Measurements from ENCODE around the gene REPIN1. TPM values are rescaled to one million over a fixed set of nuclear protein-coding genes. Genes with fewer than 3 reads are reported as not detected.
A peak's percentile ranks its signal among the peaks of the same experiment; 100 is the strongest.

REPIN1 gene
- polyA plus RNA-seq, 2 of the 4 experiments (the other 2 are of a cell fraction) = 48.1 to 101 TPM

GRCh38 chr7:150357270-150357669 is 11.4 kb upstream of the REPIN1 start:
- Histone ChIP-seq H3K4me2 (no peak overlapping the region), H3K4me1 (peaks cover 3% of the 10 kb centered on the region; the same call in 1 of the 3 replicates), H3K4me3 (no peak overlapping the region), H3K9me3 (no peaks in the 10 kb centered on the region), H3K27ac (no peak overlapping the region)
- ATAC-seq (no peak), DNase-seq (ENCODE audit: low read depth in 1 of 2, low spot score in 1 of 2) (no peak), FAIRE-seq (no peak)
- WGBS (ENCODE audit: missing lambda C conversion rate) = 79% methylated on average over 9 of the region's 9 CpGs
- POLR2A ChIA-PET = no interaction called here
- CTCF ChIA-PET = interaction anchor here (1.4 to 3.7 kb wide), 7 partner anchors 11 to 64 kb away, joined by 3 to 44 read pairs (median 5); partner anchors contain the start of genes RARRES2 and REPIN1
- TF ChIP-seq POLR2AphosphoS2 (conservative IDR thresholded peaks at IDR 0.05; ENCODE audit: low read length) (no peak), RCOR1 (IDR thresholded peaks at IDR 0.05; ENCODE audit: low read depth, low read length) (no peak), REST (IDR thresholded peaks at IDR 0.05) (no peak), TP53 (CRISPR knock-in tag; IDR thresholded peaks at IDR 0.05) (no peak), HES2 (IDR thresholded peaks at IDR 0.05) (no peak), JUNB (IDR thresholded peaks at IDR 0.05) (no peak), TFCP2L1 (CRISPR knock-in tag; IDR thresholded peaks at IDR 0.05) (no peak), CBX8 (IDR thresholded peaks at IDR 0.05) (no peak), FOSB (CRISPR knock-in tag; IDR thresholded peaks at IDR 0.05) (no peak), KDM1A (IDR thresholded peaks at IDR 0.05; ENCODE audit: low read depth) (no peak), PHF8 (IDR thresholded peaks at IDR 0.05; ENCODE audit: borderline replicate concordance, low read depth) (no peak), JUN (IDR thresholded peaks at IDR 0.05) (no peak), NR3C1 (IDR thresholded peaks at IDR 0.05) (no peak), EP300 (IDR thresholded peaks at IDR 0.05) (no peak), HEYL (CRISPR knock-in tag; IDR thresholded peaks at IDR 0.05) (no peak), ZC3H11A (IDR thresholded peaks at IDR 0.05) (no peak)

- ATAC-seq (peak in 1 of 2 experiments; percentile 59; a peak in 3 of 6 replicates), FAIRE-seq (no peak), DNase-seq (ENCODE audit: low read depth in 1 of 2, low spot score in 1 of 2) (no peak)
- Histone ChIP-seq H3K4me3 (no peak overlapping the region), H3K27ac (no peak overlapping the region), H3K4me1 (peaks cover 3% of the 10 kb centered on the region; the same call in 1 of the 3 replicates), H3K9me3 (no peaks in the 10 kb centered on the region), H3K4me2 (no peak overlapping the region)
- ChIA-PET CTCF (interaction anchor here (0.9 to 3.7 kb wide), 9 partner anchors 10 to 63 kb away, joined by 3 to 44 read pairs (median 4); partner anchors contain the start of genes RARRES2 and REPIN1), POLR2A (no interaction called here)
- WGBS (ENCODE audit: missing lambda C conversion rate) = 81% methylated on average over 13 of the region's 13 CpGs
- no peak for TF ChIP-seq HOXA7 (CRISPR knock-in tag; IDR thresholded peaks at IDR 0.05)
- TF ChIP-seq HEYL (CRISPR knock-in tag; IDR thresholded peaks at IDR 0.05) = no peak
- no peak for TF ChIP-seq GATA3 (IDR thresholded peaks at IDR 0.05; ENCODE audit: borderline replicate concordance)
- no peak for TF ChIP-seq RAD21 (conservative IDR thresholded peaks at IDR 0.05 in 1 of 2, IDR thresholded peaks at IDR 0.05 in 1 of 2)
- TF ChIP-seq HOXB5 (CRISPR knock-in tag; IDR thresholded peaks at IDR 0.05) = no peak
- no peak for TF ChIP-seq FOSB (CRISPR knock-in tag; IDR thresholded peaks at IDR 0.05)
- TF ChIP-seq HOXB13 (CRISPR knock-in tag; IDR thresholded peaks at IDR 0.05; ENCODE audit: low read depth) = no peak
Measured at GRCh38 chr7:150357771-150358427, 10.7 kb upstream of the REPIN1 start.

All from A549 (cell line).